SK-N-MC (cell line): ENCODE measurements around the gene RCL1.
"Not testable (repeated sequence)": the region's sequence is repeated elsewhere in the genome, so short reads cannot be mapped to it uniquely, and the experiment has no call there.

Source experiments
- EZH2 ChIP-seq: fragments of 200-600 bp; sonication (generic); IDR thresholded peaks from one replicate; pipeline ENCODE4 v1.6.1; 2017; ENCODE audit warnings: antibody characterized with exemption
- POLR2AphosphoS5 ChIP-seq: IDR thresholded peaks from 2 replicates; pipeline ENCODE4 v1.6.1; 2012; ENCODE audit warnings: mild to moderate bottlenecking, low read depth, low read length, borderline replicate concordance

- TF ChIP-seq POLR2AphosphoS5, EZH2: not testable (repeated sequence)
These were observed 108.8 kb downstream of the RCL1 start for GRCh38 chr9:4901401-4902134.
